Measurements from ENCODE around the gene NCKAP5. TPM values are rescaled to one million over a fixed set of nuclear protein-coding genes. Genes with fewer than 3 reads are reported as not detected.

Gene NCKAP5
- total RNA-seq, 1 donor from 2014 or later = 7.9 TPM

DNA sequence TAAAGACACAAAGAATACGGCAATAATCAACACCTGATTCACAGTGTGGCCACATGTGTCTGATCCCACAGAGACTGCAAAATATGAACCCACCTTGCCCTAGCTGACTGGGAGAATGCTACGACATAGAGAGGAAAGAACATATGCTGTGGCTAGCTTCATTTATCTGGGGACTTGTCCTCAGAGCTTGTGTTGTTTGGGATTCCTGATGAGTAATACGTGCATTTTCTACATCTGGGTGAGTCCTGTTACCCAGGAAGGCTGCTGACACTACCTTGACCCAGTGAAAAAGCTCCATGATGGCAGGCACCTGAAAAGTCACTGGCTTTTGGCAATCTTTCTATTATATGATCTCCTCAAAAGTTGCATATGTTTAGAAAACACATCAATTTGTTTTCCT, 470.6 kb downstream of the NCKAP5 start:
- DNase-seq (ENCODE audit: low spot score) = no peak

DNA sequence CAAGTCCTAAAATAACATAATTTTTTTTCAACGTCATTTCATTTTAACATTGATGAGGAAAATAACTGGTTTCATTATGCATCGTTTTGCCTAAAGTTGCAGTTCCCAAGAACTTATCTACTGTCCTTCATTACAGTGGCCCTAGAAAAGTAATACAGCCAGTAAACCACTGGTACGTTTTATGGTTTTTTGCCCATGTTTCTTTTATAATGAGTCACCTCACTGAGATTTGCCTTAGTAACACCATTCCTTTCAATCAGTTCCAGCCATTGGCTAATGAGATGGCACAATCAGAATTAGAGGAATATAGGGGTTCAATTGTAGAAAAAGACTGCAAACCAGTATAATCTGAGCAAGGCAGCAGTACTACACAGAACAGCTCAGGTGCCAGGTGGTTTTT, 475.7 kb downstream of the NCKAP5 start:
- no peak for DNase-seq (ENCODE audit: low spot score)

DNA sequence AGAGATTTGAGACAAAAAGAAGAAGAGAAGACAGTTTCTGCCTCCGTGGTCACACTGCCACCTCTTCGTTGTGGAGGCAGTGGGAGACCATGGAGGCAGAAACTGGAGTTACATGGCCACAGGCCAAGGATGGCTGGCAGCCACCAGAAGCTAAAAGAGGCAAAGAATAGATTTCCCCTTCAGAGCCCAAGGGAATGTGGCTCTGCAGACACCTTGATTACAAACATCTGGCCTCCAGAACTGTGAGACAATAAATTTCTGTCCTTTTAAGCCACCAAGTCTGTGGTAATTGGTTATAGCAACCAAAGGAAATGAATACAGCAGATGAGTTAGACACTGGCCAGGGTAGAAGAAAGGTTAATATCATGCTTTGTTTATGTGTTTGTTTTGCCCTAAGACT, 477.9 kb downstream of the NCKAP5 start:
- DNase-seq (ENCODE audit: low spot score) = no peak

DNA sequence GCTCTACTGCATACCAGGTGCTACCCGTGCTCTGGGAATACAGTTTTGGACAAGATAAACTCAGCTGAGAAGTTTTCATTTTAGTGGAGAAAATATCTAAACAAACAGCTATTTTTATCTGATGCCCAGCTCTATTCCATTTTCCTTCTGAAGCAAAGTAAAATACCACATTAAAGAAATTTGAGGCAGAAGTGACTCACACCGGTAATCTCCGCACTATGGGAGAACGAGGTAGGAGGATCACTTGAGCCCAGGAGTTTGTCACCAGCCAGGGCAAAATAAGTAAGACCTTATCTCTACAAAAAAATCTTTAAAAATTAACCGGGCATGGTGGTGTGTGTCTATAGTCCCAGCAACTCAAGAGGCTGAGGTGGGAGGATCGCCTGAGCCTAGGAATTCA, 482.1 kb downstream of the NCKAP5 start:
- DNase-seq (ENCODE audit: low spot score) = peak; percentile 8

DNA sequence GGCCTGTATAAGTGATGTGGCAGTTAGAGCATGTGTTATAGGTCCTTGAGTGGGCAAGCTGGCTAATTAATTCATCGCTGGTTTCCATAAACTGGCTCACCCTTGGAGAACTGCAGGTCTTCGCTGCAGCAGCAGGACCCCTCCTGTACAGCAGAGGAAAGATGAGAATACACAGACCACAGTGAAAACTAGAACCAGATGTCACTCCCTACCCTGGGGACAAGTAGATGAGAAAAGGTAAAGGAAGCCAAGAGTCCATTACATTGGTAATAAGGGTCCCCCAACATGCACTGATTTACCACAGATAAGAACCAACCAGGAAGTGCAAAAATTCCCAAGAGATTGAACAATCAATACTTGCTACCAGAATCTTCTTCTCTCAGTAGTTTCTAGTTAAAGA, 482.6 kb downstream of the NCKAP5 start:
- no peak for DNase-seq (ENCODE audit: low spot score)

DNA sequence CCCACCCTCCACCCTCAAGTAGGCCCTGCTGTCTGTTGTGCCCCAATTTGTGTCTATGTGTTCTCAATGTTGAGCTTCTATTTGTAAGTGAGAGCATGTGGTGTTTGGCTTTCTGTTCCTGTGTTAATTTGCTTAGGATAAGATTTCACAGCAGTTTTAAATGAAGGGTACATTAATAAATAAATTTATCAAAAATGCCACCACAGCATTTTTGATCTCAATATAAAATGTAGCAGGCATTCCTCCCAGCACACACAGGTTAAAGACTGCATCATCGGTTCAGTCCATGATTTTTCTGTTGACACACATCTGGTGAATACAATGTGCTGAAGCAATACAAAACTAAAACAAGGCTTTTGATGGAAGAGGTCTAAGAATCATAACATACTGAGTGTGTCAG, 486.2 kb downstream of the NCKAP5 start:
- no peak for DNase-seq (ENCODE audit: low spot score)

DNA sequence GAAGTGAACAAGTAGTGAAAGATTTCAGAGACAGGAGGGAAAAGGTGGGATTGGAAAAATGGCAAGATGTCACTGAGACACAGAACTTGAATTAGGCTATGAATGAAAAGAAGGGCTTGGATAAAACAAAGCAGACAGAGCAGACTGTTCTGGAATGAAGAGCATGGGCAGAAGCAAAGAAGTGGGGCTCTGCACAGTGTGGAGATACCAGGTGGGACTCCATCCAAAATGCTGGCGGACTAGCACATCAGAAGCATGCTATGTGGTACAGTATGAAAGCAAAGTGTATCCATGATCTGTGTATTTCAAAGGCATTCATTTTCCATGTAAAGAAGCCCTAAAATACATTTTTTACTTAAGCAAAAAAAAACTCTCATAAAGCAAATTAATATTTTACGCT, 487.4 kb downstream of the NCKAP5 start:
- DNase-seq (ENCODE audit: low spot score) = peak; percentile 7

DNA sequence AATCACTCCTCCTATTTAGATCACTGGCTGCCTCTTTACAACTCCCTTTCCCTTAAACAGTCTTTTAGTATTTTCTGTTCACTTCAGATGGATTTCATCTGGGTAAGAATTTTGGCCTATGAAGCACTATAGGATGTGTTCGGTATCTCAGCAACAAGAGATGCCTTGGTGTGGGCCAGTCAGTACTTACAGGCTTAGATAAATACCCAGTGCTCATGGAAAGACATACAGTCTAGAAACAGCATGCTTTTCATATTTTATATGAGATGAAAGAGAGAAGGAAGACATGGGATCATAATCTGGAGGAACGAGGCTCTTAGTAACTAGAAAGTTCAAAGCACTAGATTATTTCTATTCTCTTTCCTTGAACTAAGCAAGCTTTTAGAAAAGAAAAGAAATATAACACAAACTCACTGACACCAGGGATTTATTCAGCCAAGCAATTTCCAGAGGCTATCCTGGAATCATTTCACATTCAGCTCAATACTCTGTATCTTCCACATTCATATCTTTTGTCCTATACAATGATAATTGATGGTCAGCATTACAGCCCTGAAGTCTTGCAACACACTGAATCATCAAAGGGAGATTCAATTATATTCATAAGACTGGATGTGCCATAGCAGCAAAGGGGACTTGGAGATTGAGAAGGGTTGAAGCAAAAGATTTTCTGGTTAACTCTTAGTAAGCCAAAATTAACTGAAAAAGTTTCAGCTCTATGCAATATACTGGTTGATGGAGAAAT, 489.4 kb downstream of the NCKAP5 start:
- DNase-seq (ENCODE audit: low spot score) = peak; percentile 87

DNA sequence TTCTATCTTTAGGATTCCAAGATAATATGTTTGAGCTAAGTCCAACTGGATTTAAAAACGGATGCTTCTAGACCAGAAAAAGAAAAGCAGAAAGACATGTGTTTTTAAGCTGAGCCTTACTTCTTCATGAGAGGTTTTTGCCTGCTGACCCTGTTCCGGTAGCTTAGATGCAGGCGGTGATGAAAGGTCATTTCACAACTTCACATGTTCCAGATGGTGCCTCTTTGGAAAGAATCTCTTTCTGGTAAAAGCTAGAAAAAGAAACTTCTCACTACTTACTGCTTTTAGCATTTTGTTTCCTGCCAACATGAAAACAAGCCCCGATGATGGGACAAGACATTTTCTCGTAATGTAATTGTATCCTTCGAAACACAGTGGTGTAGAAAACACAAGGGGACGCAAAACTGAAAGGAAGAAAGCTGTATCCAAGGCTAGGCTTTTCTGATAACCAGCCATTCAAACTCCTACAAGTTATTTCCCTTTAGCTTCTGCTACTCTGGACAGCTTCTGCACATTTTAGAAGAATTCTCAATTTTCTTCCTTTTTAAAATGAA, 490.9 kb downstream of the NCKAP5 start:
- DNase-seq (ENCODE audit: low spot score) = peak; percentile 96

DNA sequence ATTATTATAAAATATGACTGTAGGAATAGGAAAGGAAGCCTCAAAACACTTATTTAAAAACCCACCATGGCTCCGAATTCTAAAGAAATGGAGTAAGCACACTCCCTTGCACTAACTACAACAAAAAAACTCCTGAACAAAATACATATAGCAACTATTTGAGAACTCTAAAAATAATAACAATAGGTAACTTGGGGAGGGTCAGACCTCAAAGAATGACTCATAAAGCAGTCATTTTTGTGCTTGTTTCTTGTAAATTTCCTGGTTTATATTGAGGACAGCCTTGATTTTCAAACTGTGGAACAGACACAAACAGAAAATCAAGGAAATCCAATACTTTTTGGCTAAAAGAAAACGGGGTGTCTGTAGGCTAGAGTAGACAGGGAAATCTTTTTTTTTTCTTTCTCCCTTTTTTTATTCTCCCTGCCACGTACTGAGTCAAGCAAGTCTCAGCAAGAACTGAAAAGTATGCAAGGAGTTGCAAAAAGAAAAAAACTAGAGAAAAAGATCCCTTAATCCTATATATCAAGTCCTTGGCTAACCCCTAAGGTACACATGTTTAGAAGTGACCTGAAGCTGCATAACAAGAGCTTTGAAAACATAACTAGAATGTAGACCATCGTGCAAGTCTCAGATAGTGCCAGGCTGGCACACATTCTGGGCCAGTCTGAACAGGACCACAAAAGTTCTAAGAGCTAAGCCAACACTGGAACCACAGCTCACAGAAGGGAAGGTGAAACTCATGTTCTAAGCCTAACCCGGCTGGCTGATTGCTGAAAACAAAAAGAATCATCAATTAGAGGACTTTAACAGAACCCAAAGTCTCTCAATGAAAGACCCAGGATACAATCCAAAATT, 495.2 kb downstream of the NCKAP5 start:
- no peak for DNase-seq (ENCODE audit: low spot score)

DNA sequence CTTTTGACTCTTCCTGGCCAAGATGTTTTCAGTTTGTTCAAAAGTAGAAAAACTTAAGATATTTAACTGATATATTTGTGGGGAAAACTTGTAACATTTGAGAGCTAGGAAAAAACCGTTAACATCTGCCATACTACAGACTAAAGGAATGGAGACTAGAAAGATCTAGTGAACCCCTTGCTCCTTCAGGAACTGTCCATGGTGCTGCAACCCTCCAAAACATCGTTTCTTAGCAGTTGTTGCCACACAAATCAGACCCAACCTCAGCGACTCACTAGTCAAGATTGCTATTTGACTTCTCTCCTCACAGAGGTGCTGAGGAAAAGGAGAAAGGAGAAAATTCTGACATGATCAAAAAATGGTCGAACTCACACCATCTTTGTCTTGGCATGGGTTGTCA, 504.5 kb downstream of the NCKAP5 start:
- peak; percentile 48 for DNase-seq (ENCODE audit: low spot score)

DNA sequence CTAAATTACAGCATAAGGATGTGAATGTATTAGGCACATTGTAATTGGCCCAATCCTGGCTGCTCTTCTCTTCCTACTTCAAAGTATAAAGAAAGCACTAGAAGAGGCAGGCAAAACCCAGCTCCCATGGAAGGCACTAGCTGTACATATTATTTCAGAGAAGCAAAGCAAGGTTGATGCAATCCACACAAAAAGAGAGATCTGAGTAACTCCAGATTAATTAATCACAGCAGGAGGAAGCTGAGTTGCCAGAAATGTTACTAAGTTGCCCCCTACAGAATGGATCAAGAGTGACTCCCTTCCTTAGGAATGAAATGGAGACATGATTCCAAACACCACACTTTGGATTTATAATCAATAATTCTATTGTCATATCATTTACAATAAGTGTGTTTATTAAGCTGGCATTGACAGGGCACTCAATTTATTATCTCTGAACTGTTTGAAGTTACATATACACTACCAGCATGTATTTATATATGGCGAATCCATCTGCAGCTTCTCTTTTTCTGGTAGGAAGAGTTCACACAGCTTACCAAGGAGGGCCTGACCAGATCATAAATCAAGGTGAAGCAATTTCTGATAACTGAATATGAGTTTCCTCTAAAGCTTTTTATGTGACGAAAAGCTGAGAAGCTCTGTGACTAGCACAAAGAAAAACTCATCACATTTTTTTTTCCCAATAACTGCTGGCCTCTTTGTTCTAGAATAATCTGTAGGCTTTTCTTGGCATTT, 505.2 kb downstream of the NCKAP5 start:
- DNase-seq (ENCODE audit: low spot score) = no peak

DNA sequence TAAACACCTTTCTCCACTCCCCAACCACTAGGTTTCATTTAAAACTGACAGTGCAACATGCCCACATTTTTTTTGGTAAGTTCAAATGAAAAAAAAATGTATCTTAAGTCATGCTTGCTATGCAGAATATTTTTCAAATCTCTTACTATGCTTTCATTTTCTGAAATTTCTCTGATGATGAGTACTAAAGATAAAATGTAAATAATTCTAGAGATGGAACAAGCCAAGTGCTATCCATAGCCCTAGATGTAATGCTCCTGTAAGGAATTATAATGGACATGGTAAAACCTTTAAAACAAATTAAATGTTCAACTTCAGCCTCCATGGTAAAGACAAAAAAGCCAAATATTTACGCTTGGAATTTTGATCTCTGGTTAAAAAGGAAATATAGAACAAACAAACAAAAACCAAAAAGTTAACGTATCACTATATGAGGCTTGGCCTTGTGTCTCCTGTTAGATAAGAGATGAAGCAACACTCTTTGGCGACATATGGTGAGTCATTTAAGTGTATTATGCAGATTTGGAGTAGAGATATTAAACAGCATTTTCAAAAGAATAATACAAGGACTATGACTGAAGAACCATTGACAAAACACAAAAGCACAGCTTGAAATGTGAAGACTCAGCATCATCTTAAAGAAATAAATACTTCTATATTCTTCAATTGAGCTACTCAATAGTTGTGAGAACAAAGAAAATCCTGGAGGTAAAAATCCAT, 506.2 kb downstream of the NCKAP5 start:
- no peak for DNase-seq (ENCODE audit: low spot score)

DNA sequence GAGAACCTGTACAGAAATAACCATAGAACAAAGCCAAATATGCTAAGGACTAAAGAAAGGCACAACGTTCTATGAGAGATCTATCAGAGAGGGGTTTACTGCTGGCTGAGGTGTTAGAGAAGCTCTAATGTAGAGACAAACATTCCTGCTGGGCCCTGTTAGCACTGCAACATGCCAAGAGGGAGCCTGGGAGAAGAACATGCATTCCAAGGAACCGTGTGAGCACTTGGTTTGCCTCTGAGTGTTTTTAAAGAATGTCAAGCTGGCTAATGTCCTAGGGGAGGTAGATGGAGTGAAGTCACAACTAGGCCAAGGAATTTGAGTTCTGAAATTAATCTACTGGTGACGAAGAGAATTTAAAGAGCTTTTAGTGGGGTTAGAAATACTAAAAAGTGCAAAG, 514.0 kb downstream of the NCKAP5 start:
- DNase-seq (ENCODE audit: low spot score) = no peak

DNA sequence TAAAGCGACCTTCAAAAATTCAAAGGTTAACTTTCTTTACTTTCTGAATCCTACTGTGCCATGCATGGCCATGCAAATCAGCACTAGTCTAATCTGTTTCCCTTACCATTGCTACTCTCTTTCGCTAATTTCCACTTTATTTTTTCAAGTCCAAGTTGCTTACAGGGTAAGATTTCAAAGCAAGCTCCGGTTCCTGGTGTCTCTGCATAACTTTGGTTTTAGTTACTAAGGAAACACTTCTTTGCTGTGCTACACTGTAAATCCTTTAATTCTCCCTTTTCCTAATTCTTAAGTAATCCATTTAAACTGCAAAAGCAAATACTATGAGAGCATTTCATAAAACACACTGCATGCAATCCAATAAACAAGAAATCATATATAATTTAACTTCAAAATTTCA, 514.7 kb downstream of the NCKAP5 start:
- no peak for DNase-seq (ENCODE audit: low spot score)

DNA sequence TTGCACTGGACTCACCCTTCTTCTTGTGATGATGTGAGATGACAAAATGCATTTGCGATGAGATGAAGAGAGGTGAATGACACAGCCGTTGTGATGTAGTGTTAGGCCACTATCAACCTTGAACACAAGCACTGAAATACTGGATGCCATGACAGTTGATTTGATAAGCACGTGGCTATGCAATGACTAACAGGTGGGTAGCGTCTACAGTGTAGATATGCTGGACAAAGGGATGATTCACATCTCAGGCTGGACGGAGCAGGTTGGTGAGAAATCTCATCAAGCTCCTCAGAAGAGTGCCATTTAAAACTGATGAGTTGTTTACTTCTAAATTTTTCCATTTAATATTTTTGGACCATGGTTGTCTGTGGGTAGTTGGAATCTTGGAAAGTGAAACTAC, 522.5 kb downstream of the NCKAP5 start:
- no peak for DNase-seq (ENCODE audit: low spot score)

DNA sequence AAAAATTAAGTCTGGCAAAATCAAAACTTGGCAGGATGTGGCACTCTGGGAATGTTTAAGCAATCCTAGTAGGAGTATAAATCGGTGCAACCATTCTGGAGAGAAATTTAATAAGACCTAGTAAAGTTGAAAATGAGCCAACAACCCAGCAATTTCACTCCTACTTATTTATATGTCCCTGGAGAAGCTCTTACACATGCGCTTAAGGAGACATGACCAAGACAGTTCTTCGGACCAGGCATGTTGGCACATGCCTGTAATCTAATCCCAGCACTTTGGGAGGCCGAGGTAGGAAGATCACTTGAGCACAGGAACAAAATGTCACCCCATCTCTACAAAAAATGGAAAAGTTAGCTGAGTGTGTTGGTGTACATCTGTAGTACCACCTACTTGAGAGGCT, 523.7 kb downstream of the NCKAP5 start:
- DNase-seq (ENCODE audit: low spot score) = no peak

DNA sequence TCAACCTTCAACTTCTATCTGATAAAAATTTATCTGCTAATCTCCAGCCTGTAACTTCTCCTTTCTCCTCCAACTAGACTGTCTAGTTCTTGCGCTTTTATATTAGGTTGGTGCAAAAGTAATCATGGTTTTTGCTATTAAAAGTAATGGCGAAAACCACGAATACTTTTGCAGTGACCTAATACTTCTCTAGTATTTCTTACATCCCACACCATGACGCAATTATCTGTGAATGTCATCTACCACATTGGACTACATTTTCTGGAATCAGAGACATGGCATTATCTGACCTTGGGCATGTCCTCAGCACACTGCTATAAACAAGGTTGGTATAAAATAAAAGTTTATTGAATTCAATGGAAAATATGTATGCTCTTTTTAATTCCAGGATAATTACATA, 528.1 kb downstream of the NCKAP5 start:
- no peak for DNase-seq (ENCODE audit: low spot score)

DNA sequence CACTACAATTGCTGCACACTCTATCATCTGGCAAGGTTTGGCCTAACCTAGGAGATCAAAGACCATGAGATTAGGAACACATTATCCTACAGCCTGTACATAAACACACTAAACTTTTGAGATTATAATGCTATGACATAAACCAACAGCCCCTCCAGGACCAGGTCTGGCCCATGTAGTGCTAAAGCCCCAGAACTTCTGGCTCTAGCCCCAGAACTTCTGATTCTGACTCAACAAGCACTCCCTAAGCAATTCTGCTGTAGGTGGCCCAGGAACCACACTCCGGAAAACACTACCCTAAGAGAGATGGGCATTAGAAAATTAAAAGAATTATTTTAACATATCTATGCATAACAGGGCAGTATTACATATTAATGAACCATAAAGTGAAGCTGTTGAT, 528.7 kb downstream of the NCKAP5 start:
- peak; percentile 11 for DNase-seq (ENCODE audit: low spot score)

DNA sequence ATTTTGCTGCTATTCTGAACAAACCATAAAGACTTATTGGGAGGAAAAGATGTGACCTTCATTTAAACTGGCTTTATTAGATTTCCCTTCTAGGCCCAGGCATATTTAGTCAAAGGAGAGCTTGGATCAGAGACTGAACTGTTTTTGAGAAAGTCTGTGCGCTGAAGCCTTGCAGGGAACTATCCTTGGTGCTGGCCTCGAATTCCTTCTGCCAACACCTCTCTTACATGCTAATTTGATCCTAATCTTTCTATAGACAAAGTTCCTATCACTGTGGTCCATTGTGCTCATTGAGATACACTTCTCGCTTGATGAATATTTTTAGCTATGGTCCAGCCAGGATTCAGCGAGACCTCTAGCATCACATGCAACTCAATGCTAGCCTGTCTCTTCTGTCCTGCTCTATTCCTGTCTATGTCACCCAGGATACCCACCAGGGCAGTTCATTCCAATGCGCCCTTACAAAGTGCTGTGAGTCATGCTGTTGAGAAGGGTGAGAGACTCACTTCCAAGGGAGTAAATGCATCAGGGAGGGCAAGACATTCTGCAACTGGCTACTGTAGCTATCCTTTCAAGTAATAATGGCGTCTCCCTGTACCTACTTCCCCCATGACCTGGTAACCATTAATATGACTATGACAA, 541.6 kb downstream of the NCKAP5 start:
- no peak for DNase-seq (ENCODE audit: low spot score)

DNA sequence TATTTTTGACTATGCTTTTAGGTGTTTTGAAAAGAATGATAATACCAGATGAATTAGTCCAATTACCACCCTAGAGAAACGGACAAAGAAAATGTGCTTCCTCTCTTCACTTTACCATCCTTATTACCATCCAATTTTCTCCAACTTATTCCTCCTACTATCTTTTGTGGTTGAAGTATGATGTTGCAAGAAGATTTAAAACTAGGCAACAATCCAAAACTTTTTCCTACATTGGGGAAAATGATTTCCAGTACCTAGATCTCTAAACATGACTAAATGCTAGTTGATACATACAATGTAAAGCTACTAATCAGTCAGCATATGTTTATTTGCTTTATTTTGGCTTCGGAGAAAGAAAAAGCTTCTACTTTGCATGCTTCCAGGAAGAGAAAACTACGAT, 543.3 kb downstream of the NCKAP5 start:
- peak; percentile 3 for DNase-seq (ENCODE audit: low spot score)

All from umbilical cord (tissue), 2 donors.